Measurements from ENCODE around the gene UNG.

UNG gene

DNA sequence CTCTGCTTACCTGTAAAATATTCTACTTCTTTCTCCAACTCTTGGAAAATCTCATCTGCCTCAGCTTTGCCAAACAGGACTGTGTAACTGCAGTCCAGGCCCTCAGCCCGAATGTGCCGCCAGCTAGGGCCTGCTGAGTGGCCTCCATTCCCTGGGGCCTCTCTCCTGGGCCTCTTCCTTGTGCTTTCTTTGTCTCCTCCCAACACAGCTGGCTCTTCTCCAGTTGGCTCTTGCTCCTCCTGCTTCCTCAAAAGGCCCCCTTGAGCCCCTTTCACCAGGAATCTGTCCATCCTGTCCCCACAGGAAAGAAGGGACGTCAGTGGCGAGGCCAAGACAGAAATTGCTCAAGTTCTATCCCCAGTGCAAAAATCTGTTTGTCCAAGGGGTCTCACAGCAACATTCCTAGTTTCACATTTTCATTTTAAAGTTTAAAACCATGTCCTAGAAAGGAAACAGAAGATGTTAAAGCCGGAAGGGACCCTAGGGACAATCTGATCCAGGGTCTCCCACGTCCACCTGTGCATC is 4.8 kb upstream of the UNG start:
- DNase-seq: no peak

DNA sequence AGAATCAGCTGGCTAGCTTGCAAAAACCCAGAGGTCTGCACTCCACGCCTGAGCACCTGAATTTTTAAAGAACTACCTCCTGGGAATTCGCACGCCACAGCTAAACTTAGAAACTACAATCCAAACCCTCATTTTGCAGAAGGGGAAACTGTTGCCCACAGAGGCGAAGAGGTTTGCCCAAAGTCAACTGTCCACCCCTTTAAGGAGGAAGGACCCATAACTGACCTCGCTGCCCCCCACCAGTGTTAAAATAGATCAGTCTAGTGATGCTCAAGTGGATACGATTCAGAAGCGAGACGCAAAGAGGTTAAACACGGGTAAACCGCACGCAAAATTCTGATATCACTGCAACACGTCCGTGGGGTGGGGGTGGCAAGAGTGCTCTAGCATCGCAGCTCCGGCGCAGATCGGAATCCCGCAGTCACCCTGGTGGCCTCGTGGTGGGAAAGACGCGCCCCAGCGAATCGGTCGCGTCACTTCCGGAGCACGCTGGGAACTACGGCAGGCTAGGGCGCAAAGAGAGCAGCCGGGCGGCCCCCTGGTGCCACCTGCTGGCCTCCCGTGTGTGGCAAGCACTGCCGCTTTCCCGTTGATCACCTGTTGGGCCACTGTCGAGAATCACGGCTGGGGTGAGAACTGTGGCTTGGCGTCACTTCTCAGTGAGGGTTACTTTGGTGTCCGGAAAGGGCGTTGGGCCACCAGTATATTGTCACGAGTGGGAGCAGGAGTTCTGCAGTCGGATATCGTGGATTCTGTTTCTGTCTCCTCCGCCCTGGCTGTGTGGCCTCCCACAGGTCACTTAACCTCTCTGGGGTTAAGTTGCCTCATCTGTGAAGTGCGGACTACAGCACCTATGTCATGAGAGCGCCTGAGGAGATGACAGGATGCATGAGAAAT is 4.1 kb upstream of the UNG start, which contains the start of gene ALKBH2:
TSS of gene ALKBH2 (minus strand) at position 451 of the 897 bp plus-strand sequence. CDS start 686 bp downstream, outside the sequence.
- peak; percentile 87 for DNase-seq

DNA sequence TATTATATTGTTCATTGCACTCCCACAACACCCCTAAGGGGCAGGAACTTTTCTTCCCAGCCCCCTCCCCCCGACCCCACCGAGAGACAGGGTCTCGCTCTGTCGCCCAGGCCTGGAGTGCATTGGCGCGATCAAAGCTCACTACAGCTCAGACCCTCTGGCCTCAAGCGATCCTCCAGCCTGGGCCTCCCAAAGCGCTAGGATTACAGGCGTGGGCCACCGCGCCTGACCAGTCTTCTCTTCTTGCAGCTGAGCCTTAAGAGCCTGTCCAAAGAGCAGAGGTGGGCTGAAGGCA is 310 bp upstream of the UNG start:
- DNase-seq: no peak

DNA sequence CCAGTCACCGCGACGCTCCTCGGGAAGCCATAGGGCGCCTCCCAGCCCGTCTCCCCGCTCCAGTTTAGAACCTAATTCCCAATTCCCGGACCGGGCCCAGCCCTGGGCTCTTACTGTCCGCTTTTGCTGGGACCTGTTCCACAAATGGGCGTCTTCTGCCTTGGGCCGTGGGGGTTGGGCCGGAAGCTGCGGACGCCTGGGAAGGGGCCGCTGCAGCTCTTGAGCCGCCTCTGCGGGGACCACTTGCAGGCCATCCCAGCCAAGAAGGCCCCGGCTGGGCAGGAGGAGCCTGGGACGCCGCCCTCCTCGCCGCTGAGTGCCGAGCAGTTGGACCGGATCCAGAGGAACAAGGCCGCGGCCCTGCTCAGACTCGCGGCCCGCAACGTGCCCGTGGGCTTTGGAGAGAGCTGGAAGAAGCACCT is 797 bp downstream of the UNG start:
- no peak for DNase-seq

- DNase-seq: no peak
These were observed 1.3 kb downstream of the UNG start for GRCh38 chr12:109098651-109099050.

DNA sequence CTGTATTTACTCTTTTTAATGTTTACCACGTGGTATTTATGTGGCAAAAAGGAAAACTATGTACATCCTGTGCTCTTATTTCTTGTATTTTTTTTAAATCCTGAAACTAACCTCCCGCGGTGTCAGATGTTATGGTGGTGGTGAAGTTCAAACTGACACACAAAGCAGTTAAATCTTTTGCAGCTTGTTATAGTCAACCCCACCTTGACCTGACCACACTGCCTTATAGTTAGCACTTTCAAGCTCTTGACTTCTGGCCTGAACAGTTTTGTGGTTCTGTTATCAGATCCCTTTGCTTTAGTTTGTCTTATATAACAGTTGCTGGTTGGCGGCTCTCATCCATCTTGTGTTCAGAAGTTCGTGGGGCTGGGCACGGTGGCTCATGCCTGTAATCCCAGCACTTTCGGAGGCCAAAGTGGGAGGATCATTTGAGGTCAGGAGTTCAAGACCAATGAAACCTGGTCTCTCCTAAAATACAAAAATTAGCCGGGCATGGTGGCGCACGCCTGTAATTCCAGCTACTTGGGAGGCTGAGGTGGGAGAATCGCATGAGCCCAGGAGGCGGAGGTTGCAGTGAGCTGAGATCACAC is 2.1 kb downstream of the UNG start:
- DNase-seq: no peak

DNA sequence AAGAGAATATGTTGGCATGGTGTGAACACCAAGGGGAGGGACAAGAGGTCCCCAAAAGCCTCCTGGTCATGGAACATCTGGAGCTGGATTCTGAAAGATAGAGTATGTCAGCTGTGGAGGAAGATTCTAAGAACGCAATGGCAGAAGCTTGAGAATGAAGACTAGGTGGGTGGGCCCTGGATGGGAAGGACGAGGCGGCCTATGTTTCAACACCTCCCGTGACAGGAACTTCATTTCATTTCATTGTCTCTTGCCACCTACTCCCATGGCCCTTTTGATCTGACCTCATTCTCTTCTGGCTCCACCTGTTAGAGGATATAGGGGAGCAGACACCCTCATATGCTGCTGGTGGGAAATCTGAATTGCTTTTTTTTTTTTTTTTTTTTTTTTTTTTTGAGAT is 3.3 kb downstream of the UNG start:
- DNase-seq: no peak

GRCh38 chr12:109102491-109102890 is 5.1 kb downstream of the UNG start:
- DNase-seq: no peak

GRCh38 chr12:109105176-109105575 is 7.8 kb downstream of the UNG start:
- no peak for DNase-seq

DNA sequence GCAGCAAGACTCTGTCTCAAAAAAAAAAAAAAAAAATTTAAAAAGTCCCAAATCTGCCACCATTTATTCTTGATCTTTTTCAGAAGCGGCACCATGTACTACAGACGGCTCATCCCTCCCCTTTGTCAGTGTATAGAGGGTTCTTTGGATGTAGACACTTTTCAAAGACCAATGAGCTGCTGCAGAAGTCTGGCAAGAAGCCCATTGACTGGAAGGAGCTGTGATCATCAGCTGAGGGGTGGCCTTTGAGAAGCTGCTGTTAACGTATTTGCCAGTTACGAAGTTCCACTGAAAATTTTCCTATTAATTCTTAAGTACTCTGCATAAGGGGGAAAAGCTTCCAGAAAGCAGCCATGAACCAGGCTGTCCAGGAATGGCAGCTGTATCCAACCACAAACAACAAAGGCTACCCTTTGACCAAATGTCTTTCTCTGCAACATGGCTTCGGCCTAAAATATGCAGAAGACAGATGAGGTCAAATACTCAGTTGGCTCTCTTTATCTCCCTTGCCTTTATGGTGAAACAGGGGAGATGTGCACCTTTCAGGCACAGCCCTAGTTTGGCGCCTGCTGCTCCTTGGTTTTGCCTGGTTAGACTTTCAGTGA is 12.5 kb downstream of the UNG start:
- no peak for DNase-seq

GRCh38 chr12:109110988-109111495 is 13.6 kb downstream of the UNG start:
- DNase-seq: no peak

DNA sequence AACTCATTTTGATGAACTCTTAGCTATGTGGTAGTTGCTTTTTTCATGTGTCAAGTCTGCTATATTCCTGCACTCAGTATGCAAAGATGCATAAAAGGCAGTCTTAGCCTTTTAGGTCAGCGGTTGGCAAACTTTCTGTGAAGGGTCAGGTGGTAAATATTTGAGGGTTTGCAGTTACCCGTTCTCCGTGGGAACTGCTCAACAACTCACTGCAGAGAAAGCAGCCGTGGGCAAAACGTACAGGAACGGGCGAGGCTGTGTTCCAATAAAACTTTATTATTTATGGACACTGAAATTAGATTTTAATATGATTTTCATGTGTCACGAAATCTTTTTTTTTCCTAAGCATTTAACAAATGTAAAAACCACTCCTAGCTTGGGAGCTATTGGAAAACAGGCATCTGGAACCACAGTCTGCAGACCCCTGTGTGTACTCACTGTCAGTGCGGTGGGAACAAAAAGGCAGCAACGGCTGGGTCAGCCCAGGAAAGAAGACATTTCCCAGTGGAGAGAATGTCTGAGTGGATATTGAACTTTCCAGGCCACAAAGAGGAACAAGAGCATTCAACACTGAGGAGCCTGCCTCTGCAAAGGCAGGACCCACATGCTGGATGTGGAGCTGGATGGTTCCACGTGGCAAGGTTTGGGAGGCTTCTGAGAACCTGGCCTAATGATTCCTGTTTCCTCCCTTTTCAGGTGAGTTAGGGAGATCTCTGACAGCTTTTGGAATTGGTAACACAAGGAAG is 15.5 kb downstream of the UNG start:
- no peak for DNase-seq

DNA sequence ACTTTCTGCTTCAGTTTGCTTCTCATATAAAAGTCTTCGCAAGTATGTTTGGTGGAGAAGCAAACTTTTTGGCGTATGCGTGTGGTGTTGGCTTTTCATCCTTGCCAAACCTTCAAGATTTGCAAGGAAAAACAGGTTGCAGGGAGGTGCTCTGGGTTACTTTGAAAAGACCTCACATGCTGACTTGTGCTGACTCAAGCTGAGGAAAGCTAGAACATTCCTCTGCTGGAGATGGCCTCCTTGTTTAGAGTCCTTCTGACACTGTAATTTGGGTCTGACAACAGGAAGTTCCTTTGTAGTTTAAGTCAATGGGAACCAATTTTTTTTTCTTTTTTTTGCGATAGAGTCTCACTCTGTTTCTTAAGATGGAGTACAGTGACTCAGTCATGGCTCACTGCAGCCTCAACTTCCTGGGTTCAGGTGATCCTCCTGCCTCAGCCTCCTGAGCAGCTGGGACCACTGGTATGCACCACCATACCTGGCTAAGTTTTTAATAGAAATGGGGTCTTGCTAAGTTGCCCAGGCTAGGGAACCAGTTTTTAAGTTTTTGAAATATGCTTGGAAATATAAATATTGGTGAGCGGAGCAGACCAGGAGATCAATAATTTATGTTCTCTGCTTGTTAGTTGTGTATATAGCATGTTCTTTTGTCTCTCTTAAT is 16.4 kb downstream of the UNG start:
- DNase-seq: no peak

DNA sequence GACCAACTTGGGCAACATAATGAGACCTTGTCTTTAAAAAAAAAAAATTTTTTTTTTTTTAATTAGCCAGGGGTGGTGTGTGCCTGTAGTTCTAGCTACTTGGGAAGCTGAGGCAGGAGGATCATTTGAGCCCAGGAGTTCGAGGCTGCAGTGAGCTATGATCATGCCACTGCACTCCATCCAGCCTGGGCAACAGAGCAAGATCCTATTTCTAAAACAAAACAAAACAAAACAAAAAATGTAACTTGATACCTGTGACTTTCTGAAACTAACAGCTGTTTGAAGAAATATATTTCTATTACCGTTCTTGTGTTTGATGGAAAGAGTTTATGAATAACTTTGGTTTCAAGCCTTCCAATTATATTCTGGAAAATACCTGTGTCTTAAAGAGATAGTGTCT is 17.2 kb downstream of the UNG start:
- no peak for DNase-seq

- no peak for DNase-seq
These were observed 18.0 kb downstream of the UNG start for GRCh38 chr12:109115404-109115757.

DNA sequence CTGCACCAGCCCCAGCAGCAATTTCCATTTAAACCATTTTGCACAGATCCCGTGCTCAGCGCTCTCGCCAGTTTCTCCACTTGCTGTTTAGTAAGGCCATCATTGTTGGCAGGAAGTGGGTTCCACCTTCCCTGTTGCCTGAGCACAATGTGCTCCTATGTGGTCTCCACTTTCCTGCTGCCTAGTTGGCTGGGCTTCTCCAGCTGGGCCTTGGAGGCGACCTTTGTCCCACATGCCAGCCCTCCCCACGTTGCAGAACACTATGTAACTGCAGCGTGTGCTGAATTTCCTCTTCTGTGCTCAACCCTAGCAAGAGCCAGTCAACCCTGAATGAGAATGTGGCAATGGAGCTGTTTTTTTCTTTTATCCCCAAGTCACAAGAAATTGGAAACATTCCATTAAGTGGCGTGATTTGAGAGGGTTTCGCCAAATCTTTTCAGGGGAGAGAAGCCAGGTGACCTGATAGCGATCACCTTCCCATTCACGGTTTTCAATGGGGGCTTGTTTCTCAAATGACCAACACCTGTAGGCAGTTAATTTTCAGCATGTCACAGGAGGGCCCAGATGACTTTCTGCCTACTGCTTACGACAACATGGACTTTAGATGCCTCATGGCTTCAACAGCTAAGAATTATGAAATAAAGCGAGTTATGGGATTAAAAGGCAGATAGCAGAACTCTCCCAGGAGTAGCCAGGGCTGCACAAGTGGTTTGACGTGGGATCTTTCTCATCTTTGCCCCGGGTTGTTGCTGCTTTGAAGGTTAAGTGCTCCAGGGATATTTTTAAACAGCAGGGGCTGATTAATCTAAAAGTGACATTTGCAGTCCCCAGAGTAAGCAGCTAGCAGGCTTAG is 18.6 kb downstream of the UNG start, which contains the start of gene ACACB:
TSS of gene ACACB (plus strand) at position 830 of the 853 bp plus-strand sequence. CDS start 22,819 bp downstream, outside the sequence.
- no peak for DNase-seq

DNA sequence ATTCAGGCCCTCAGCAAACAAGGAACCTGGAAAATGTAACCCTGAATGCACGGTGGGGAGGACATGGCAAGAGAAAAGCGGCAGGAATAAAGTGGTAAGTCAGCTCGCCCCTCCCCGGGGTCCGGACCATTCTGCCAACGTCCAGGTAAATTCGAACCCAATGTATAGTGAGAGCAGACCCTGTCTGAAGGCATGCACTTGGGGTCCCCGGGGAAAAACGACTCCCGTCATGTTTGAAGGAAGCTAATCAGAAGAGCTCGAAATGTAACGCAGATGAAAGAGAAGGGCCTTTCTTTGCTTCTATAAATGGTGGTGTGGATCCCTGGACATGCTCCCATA is 19.2 kb downstream of the UNG start:
- DNase-seq: no peak

- DNase-seq: no peak
These were observed 22.7 kb downstream of the UNG start for GRCh38 chr12:109120095-109120494.

DNA sequence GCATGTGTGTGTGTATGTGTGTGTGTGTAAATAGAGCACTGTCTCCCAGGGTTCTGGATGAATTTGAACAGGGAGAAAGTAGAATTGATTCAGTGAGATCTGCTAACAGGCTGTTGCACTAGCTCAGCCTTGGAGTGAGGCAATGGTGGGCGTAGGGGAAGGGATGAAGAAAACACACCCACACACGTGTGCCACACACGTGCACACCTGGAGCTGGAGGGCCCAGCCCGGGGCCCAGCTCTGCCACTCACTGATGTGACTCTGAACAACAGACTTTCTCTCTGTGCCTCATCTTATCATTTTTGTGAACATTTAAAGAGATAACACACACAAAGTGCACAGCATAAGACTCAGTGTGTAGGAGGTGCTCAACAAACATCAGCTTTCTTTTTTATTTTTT is 23.2 kb downstream of the UNG start:
- no peak for DNase-seq

- no peak for DNase-seq
These were observed 24.0 kb downstream of the UNG start for GRCh38 chr12:109121346-109121880.
